Measurements from ENCODE around the gene SH3TC2.

GRCh38 chr5:149088686-149089085, 25.8 kb upstream of the SH3TC2 start:
- TF ChIP-seq POLR2A (IDR thresholded peaks at IDR 0.05; ENCODE audit: low read depth, low read length), result no peak
- no peak for TF ChIP-seq SMC3 (IDR thresholded peaks at IDR 0.05; ENCODE audit: low read depth, low read length)
- TF ChIP-seq MXI1 (IDR thresholded peaks at IDR 0.05; ENCODE audit: borderline replicate concordance, low read depth, low read length), result no peak
- no peak for TF ChIP-seq CEBPB (IDR thresholded peaks at IDR 0.05; ENCODE audit: low read depth, low read length)
- TF ChIP-seq CTCF (conservative IDR thresholded peaks at IDR 0.05; ENCODE audit: low read depth, low read length), result no peak
- no peak for TF ChIP-seq USF2 (IDR thresholded peaks at IDR 0.05; ENCODE audit: low read depth, low read length)
- TF ChIP-seq BHLHE40 (IDR thresholded peaks at IDR 0.05; ENCODE audit: low read depth, low read length), result no peak
- no peak for TF ChIP-seq RCOR1 (IDR thresholded peaks at IDR 0.05; ENCODE audit: insufficient replicate concordance, low read length)
- TF ChIP-seq MAZ (IDR thresholded peaks at IDR 0.05; ENCODE audit: borderline replicate concordance, low read depth, low read length), result no peak
- TF ChIP-seq MAFK (IDR thresholded peaks at IDR 0.05; ENCODE audit: low read depth, low read length), result no peak
- no peak for TF ChIP-seq ELK1 (IDR thresholded peaks at IDR 0.05; ENCODE audit: borderline replicate concordance, low read depth, low read length)
- no peak for TF ChIP-seq NFE2L2 (IDR thresholded peaks at IDR 0.05; ENCODE audit: low read depth, low read length)

Measured in IMR-90 (cell line).